Thymus (tissue), 11 donors: ENCODE measurements around the gene WDFY3. TPM values are rescaled to one million over a fixed set of nuclear protein-coding genes. Genes with fewer than 3 reads are reported as not detected.

ENCODE experiments used
- DNase-seq, 9 donors: peaks; one replicate each; pipeline ENCODE4 v3.0.0-alpha.2; 2013; ENCODE audit warnings: low spot score in 9 of 9, low read depth in 6 of 9, missing footprints in 1 of 9
- H3K27ac ChIP-seq, 2 donors: one replicate each; pipeline ENCODE4 v1.5.1; 2013; ENCODE audit warnings: control low read depth in 1 of 2, low read depth in 1 of 2, low read length in 1 of 2, mild to moderate bottlenecking in 1 of 2, moderate library complexity in 1 of 2
- H3K27me3 ChIP-seq, 2 donors: one replicate each; pipeline ENCODE4 v1.5.1; 2013; ENCODE audit warnings: low read length in 1 of 2; ENCODE audit not compliant: control insufficient read depth in 2 of 2, insufficient read depth in 1 of 2
- H3K36me3 ChIP-seq, 2 donors: one replicate each; pipeline ENCODE4 v1.5.1; 2013; ENCODE audit warnings: low read length in 1 of 2, mild to moderate bottlenecking in 1 of 2, moderate library complexity in 1 of 2; ENCODE audit not compliant: control insufficient read depth in 2 of 2, insufficient read depth in 2 of 2
- H3K4me1 ChIP-seq, 2 donors: one replicate each; pipeline ENCODE4 v1.5.1; 2013; ENCODE audit warnings: low read length in 2 of 2; ENCODE audit not compliant: control insufficient read depth in 2 of 2, insufficient read depth in 2 of 2
- H3K4me3 ChIP-seq, 2 donors: one replicate each; pipeline ENCODE4 v1.5.1; 2013; ENCODE audit warnings: low read length in 2 of 2, control low read depth in 1 of 2, mild to moderate bottlenecking in 1 of 2
- H3K9me3 ChIP-seq, 2 donors: one replicate each; pipeline ENCODE4 v1.5.1; 2013; ENCODE audit warnings: low read length in 1 of 2, mild to moderate bottlenecking in 1 of 2; ENCODE audit not compliant: control insufficient read depth in 2 of 2, insufficient read depth in 1 of 2
- WGBS: extraction: QIAGEN DNeasy Blood & Tissue Kit; methylation state at CpG from one replicate; pipeline ENCODE4 v1.1.7; 2013; 5-methylcytosine and 5-hydroxymethylcytosine counted together
- polyA plus RNA-seq: library from polyadenylated mRNA; stranded (reverse); fragments of 200-250 nt; gene quantifications from one replicate; pipeline ENCODE4 v1.2.3, GENCODE V29; 2013
- total RNA-seq: library from RNA; stranded (reverse); fragments of 120-200 nt; gene quantifications from one replicate; pipeline ENCODE4 v1.2.4, GENCODE V29; 2013
- donor health status: healthy.

WDFY3 gene
- total and polyA plus RNA-seq, 2 donors = 4.8 to 8.3 TPM

GRCh38 chr4:84917869-84918600 is 48.5 kb downstream of the WDFY3 start:
- H3K4me3 ChIP-seq = no peak overlapping the region
- no peaks in the 10 kb centered on the region for H3K4me1 ChIP-seq
- H3K9me3 ChIP-seq = no peaks in the 10 kb centered on the region
- 94% methylated on average over 3 of the region's 3 CpGs for WGBS
- DNase-seq = no peak
- no peak overlapping the region for H3K27ac ChIP-seq
- no peaks in the 10 kb centered on the region for H3K27me3 ChIP-seq
- H3K36me3 ChIP-seq = no peaks in the 10 kb centered on the region

- H3K4me1 ChIP-seq = no peaks in the 10 kb centered on the region
- DNase-seq = no peak
Measured at GRCh38 chr4:84917086-84917821, 49.2 kb downstream of the WDFY3 start.

GRCh38 chr4:84916227-84916626 is 50.3 kb downstream of the WDFY3 start:
- Histone ChIP-seq H3K4me1 (no peaks in the 10 kb centered on the region), H3K27ac (no peak overlapping the region), H3K36me3 (no peaks in the 10 kb centered on the region), H3K27me3 (no peaks in the 10 kb centered on the region), H3K4me3 (no peak overlapping the region), H3K9me3 (no peaks in the 10 kb centered on the region)
- 99% methylated on average over 1 of the region's 1 CpG for WGBS
- DNase-seq = no peak

More at GRCh38 chr4:84917086-84917821, 49.2 kb downstream of the WDFY3 start:
- WGBS = 96% methylated on average over 6 of the region's 6 CpGs
- Histone ChIP-seq H3K27me3 (no peaks in the 10 kb centered on the region), H3K9me3 (no peaks in the 10 kb centered on the region), H3K36me3 (no peaks in the 10 kb centered on the region), H3K4me3 (no peak overlapping the region), H3K27ac (no peak overlapping the region)

GRCh38 chr4:84915396-84915780 is 51.1 kb downstream of the WDFY3 start:
- H3K4me3 ChIP-seq = no peak overlapping the region
- H3K4me1 ChIP-seq = no peaks in the 10 kb centered on the region
- no peak for DNase-seq
- no peaks in the 10 kb centered on the region for H3K36me3 ChIP-seq
- no peaks in the 10 kb centered on the region for H3K27me3 ChIP-seq
- no peaks in the 10 kb centered on the region for H3K9me3 ChIP-seq
- no peak overlapping the region for H3K27ac ChIP-seq

- no peaks in the 10 kb centered on the region for H3K27me3 ChIP-seq
- no peak for DNase-seq
- 99% methylated on average over 2 of the region's 2 CpGs for WGBS
- H3K4me3 ChIP-seq = no peak overlapping the region
- H3K27ac ChIP-seq = no peak overlapping the region
- no peaks in the 10 kb centered on the region for H3K36me3 ChIP-seq
- H3K4me1 ChIP-seq = no peaks in the 10 kb centered on the region
- H3K9me3 ChIP-seq = no peaks in the 10 kb centered on the region
Measured at GRCh38 chr4:84914686-84915395, 51.6 kb downstream of the WDFY3 start.

- 94% methylated on average over 3 of the region's 3 CpGs for WGBS
Measured at GRCh38 chr4:84913176-84913575, 53.3 kb downstream of the WDFY3 start.

GRCh38 chr4:84912741-84913140 is 53.7 kb downstream of the WDFY3 start:
- DNase-seq = no peak
- Histone ChIP-seq H3K9me3 (no peaks in the 10 kb centered on the region), H3K4me3 (no peak overlapping the region), H3K27ac (no peak overlapping the region), H3K4me1 (no peaks in the 10 kb centered on the region), H3K27me3 (no peaks in the 10 kb centered on the region), H3K36me3 (no peaks in the 10 kb centered on the region)
- 94% methylated on average over 2 of the region's 2 CpGs for WGBS

More at GRCh38 chr4:84913176-84913575, 53.3 kb downstream of the WDFY3 start:
- no peak for DNase-seq
- H3K4me1 ChIP-seq = no peaks in the 10 kb centered on the region
- H3K27me3 ChIP-seq = no peaks in the 10 kb centered on the region
- H3K9me3 ChIP-seq = no peaks in the 10 kb centered on the region
- no peaks in the 10 kb centered on the region for H3K36me3 ChIP-seq
- H3K27ac ChIP-seq = no peak overlapping the region
- H3K4me3 ChIP-seq = no peak overlapping the region

GRCh38 chr4:84908876-84909275 is 57.6 kb downstream of the WDFY3 start:
- no peak for DNase-seq
- Histone ChIP-seq H3K9me3 (no peaks in the 10 kb centered on the region), H3K27me3 (no peaks in the 10 kb centered on the region), H3K27ac (no peak overlapping the region), H3K4me3 (no peak overlapping the region), H3K36me3 (no peaks in the 10 kb centered on the region), H3K4me1 (no peaks in the 10 kb centered on the region)
- 97% methylated on average over 4 of the region's 4 CpGs for WGBS

GRCh38 chr4:84907145-84907544 is 59.3 kb downstream of the WDFY3 start:
- Histone ChIP-seq H3K9me3 (no peaks in the 10 kb centered on the region), H3K4me3 (no peak overlapping the region), H3K36me3 (no peaks in the 10 kb centered on the region), H3K27me3 (no peaks in the 10 kb centered on the region), H3K27ac (no peak overlapping the region), H3K4me1 (no peaks in the 10 kb centered on the region)
- 86% methylated on average over 3 of the region's 3 CpGs for WGBS
- no peak for DNase-seq
